Loucy (cell line): ENCODE measurements around the gene NAT16.

Experiments used
- CTCF ChIP-seq: fragments of 200-600 bp; sonication (generic); conservative IDR thresholded peaks from 2 replicates; pipeline ENCODE4 v1.5.1; 2014; ENCODE audit warnings: mild to moderate bottlenecking, antibody characterized with exemption, low read length
- EZH2phosphoT487 ChIP-seq: fragments of 200-600 bp; IDR thresholded peaks from 2 replicates; pipeline ENCODE4 v1.6.1; 2018; ENCODE audit warnings: antibody characterized with exemption, mild to moderate bottlenecking, moderate library complexity, borderline replicate concordance

DNA sequence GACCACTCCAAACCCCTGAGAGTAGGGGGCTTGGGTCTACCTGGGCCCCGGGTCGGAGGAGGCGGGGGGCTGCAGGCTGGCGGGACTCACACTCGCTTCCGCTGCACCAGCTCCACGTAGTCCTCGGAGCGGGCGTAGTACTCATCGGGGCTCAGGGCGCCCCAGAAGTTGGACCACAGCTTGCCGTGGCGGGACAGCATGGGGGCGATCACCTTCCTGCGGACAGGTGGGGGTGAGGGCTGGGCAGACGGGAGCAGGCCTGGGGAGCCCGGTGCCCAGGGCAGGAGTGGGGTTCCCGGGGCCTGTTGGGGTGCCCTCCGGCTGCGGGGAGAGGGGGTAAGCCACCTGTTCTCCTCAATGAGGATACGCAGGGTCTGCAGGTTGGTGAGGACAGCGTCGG, 31.4 kb upstream of the NAT16 start:
- TF ChIP-seq CTCF (no peak), EZH2phosphoT487 (no peak)
